Activated CD4-positive, CD25-positive, alpha-beta regulatory T cell treated with anti-CD3 and anti-CD28 coated beads, Interleukin-2, amount 50 U/mL, for 24 hours (primary cell): ENCODE results near the gene TGM4.
A peak's percentile ranks its signal among the peaks of the same experiment; 100 is the strongest.

Source experiments
- ATAC-seq, 2 donors: fragments of 150-1000 bp; cut with Tn5 transposase; one replicate each; pipeline ENCODE4 v1.10.0; 2021; ENCODE audit warnings: mild to moderate bottlenecking in 1 of 2, moderate library complexity in 1 of 2

TGM4 gene

GRCh38 chr3:44883213-44883955 is 9.0 kb downstream of the TGM4 start:
- no peak for ATAC-seq

DNA sequence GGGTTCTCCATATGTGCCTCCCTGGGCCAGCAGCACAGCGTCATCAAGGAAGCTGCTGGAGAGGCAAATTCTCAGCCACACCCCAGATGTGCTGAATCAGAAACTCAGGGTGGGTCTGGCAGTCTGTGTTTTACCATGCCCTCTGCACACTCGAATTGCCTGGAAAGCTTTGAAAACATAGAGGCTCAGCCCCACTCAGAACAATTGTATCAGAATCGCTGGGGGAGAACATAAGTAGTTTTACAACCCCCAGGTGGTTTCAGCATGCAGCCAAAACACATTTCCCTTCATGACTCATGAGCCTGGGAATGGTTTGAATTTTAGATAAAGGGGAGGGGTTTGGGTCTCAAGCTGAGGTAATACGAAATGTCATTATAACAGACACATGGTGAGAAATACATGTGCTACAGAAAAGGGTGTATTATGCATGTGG is 9.6 kb downstream of the TGM4 start:
- ATAC-seq: no peak

- no peak for ATAC-seq
Observed at GRCh38 chr3:44885618-44886017, 11.2 kb downstream of the TGM4 start.

GRCh38 chr3:44886561-44886960 is 12.2 kb downstream of the TGM4 start:
- ATAC-seq: no peak

- ATAC-seq: no peak
Observed at GRCh38 chr3:44887101-44887500, 12.7 kb downstream of the TGM4 start.

GRCh38 chr3:44890258-44890657 is 15.8 kb downstream of the TGM4 start:
- no peak for ATAC-seq

DNA sequence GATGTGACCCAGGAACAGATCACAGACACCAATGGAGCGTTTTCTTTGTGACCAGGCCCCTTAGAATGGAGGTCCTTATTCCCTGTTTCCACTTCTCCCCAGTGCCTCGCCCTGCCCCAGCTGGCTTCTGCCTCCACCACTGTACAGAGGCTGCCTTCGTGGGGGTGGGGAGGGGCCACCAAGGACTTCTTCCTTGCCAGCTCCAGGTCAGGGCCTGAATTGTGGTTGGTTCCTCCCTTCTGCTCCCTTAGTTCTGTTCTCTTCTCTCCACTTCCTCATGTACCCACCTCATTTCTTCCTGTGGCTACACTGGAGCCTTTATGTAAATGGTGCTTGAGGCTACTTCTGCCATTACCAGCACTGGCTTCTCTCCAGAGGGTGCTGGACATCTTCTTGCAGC is 16.4 kb downstream of the TGM4 start:
- ATAC-seq: no peak

- ATAC-seq: no peak
Observed at GRCh38 chr3:44892689-44893088, 18.3 kb downstream of the TGM4 start.

GRCh38 chr3:44893097-44893496 is 18.7 kb downstream of the TGM4 start:
- no peak for ATAC-seq

- ATAC-seq: no peak
Observed at GRCh38 chr3:44894485-44894884, 20.1 kb downstream of the TGM4 start.

- ATAC-seq: no peak
Observed at GRCh38 chr3:44896440-44896839, 22.0 kb downstream of the TGM4 start.

GRCh38 chr3:44899683-44900367 is 25.4 kb downstream of the TGM4 start:
- ATAC-seq: no peak

DNA sequence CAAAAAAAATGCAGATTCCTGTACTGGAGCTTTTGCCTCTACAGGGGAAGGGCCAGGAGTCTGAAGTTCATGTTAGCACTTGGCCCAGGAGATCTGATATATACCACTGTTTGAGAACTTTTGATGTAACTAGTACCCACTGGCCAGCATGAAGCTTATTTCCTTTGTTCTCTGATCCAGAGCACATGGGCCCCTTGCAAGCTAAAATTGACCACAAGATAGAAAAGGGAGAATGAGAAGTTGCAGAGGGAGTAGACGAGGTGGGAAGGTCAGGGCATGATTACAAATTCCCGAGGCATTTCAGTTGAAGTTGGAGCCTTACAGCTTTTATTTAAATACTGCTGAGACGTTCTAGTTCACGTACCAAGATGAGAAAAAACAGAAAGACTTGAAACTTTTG is 28.2 kb downstream of the TGM4 start:
- ATAC-seq: no peak

GRCh38 chr3:44903314-44903713 is 28.9 kb downstream of the TGM4 start:
- ATAC-seq: no peak

- no peak for ATAC-seq
Observed at GRCh38 chr3:44903751-44904150, 29.3 kb downstream of the TGM4 start.

DNA sequence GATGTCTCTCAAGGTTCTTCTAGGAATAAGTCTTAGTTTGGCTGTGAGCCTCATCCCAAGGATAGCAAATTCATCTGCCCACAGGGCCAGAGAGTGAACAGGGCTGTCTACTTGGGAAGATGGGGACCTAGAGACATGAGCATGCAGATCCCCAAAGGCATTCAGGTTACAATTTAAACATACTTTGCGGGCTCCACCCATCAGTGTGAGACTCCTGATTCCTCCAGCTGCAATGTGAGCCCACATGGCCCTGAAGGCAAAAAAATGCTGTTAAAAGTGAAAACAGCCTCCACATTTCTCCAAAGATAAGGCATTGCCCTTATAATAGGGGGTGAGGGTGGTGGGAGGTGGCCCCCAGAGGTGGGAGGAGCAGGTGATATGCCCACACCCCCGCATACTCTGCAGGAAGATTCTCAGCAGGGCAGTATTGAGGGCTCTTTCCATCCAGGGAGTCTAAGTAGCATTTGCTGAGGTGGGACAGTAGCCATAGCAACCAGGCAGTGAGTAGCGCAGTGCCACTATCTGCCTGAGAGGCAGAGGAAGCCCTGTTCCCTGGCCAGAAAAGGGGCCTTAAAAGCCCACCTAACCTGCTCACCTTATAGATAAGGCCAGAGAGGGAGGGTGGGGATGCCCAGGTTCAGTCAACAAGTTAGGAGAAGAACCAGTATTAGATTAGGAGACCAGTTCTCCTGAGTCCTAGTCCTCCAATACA is 31.2 kb downstream of the TGM4 start:
- ATAC-seq: no peak

DNA sequence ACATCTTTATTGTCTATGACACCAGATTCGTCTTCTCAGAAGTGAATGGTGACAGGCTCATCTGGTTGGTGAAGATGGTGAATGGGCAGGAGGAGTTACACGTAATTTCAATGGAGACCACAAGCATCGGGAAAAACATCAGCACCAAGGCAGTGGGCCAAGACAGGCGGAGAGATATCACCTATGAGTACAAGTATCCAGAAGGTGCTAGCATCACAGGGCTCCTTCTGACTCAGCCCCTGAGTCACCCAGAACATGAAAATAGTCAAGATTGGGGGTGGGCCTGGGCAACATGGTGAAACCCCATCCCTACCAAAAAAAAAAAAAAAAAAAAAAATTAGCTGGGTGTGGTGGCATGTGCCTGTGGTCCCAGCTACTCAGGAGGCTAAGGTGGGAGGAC is 32.6 kb downstream of the TGM4 start:
- peak; percentile 45 to 58 for ATAC-seq

DNA sequence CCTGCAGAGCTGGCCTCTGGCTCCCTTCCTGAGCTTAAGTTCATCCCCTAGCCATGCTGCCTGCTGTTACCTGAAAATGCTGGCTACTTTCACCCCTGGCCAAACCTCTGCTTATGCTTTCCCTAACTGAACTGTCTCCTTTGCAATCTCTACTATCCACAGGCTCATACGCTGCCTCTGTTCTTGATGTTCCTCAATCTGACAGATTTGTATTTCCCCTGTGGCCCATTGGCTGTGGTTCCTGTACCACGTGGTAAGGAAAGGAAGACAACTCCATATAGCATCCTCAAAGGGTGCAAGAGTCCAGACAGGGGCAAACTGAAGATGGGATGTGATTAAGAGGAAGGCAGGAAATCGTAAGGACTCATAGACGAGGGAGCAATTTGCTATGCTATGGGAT is 33.2 kb downstream of the TGM4 start:
- ATAC-seq: no peak

DNA sequence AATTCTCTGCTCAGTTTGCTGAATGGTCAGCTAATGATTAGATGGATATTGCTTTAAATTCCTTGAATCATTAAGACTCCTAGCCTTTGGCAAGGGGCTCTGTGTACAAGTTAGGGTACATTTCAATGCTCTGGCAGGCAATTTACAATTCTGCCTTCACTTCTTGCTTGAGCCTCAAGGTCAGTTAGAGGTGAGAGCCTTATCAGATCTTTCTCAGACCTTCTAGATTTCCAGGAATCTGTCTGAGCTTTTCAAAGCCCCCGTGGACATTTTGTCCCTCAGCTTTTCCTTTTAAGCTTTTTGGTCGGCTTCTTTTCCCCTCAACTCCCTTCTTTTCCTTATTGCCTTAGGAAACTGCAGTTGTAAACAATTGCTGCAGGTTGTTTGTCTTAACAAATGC is 34.7 kb downstream of the TGM4 start:
- ATAC-seq: no peak

DNA sequence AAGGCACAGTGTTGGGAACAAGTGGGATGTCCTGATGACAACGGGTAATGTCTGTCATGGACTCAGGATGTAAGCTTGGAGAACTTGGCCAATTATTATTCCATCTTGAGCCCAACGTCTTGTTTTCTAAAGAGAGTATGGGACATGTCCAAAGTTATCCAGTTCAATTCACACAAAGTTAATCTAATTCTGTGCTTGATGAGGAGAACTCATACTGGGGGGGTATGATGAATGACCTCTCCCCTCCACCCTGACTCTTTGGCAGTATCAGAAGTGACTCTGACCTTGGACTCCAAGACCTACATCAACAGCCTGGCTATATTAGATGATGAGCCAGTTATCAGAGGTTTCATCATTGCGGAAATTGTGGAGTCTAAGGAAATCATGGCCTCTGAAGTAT is 36.3 kb downstream of the TGM4 start:
- ATAC-seq: no peak

GRCh38 chr3:44913868-44914468 is 39.6 kb downstream of the TGM4 start:
- ATAC-seq: peak; percentile 44 to 67

GRCh38 chr3:44914936-44915335 is 40.5 kb downstream of the TGM4 start:
- ATAC-seq: no peak

DNA sequence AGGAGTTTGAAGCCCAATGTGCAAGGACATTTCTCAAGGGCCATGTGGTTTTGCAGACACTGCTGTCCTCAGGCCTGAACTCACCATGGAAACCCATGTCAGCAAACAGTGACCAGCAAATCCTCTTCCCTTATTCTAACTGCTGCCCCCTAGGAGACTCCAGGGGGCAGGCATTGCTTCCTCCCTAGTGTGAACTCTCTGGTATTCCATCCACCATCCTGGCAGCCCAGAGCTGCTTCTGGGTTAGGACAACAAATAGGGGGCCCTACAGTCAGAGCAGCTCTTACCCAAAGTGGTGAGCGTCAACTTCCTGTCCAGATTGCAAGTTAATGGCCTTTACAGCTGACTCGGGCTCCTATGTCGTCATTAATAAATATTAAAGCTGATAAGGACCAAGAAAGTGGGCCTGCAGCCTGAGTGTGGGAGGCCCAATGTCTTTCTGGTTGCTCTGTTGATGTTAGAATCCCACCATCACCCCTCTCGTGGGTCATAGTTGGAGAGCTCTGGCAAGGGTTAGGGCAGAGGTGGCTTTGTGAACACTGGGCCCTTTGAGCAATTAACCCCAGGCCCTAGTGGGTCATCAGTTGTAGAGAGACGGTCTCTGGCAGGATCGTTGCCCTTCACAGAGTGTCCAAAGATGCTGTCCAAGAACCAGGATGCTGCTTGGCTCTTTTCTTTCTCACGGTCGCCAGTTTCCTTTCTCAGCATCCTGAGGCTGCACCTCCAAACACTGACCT is 41.5 kb downstream of the TGM4 start:
- ATAC-seq: no peak
